ENCODE data around the gene CCS.
"Not testable (repeated sequence)": the region's sequence is repeated elsewhere in the genome, so short reads cannot be mapped to it uniquely, and the experiment has no call there.

The CCS gene, protein sequence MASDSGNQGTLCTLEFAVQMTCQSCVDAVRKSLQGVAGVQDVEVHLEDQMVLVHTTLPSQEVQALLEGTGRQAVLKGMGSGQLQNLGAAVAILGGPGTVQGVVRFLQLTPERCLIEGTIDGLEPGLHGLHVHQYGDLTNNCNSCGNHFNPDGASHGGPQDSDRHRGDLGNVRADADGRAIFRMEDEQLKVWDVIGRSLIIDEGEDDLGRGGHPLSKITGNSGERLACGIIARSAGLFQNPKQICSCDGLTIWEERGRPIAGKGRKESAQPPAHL

DNA sequence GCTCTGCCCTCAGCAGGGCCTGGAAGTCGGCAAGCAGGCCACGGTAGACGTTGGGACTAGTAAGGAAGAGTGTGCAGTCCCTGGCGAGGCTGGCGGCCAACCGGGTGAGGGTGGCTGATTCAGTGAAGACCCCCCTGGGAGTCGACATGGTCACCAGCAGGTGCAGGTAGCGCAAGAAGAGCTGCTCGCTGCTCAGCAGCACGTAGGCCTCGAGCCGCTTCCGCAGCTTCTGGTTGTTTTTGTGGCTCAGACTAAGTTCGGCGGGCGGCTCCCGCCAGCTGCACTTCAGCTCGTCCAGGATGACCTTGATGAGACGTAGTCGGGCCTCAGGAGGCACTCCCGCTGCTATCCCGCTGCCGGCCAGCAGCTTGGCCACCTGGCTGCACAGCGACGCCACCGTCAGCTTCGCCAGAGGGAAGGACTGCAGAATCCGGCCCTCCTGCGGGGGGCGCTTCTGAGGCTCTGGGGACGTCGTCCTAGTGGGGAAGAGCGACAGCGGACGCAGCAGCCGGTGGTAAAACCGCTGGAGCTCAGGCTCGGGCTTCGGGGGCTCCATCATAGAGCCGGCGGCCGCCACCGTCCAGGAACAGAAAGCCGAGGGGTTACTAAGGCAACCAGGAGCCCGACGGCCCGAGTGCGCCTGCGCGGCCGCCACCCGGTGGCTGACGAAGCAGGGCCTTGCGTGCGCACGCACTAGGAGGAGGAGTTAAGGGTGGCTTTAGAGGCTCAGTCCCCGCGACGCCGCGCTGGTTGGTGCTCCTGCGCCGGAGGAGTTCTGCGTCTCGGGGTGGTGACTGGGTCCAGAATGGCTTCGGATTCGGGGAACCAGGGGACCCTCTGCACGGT lies at the start of gene CCS, which contains the start of gene CCDC87:
Gene CCS (plus strand): TSS at position 729 of the 846 bp plus-strand sequence. CDS start 77 bp downstream, at position 806.
Gene CCDC87 (minus strand): TSS at position 607 of the 846 bp plus-strand sequence. CDS start 48 bp downstream, at position 559.
- DNase-seq, result peak; percentile 94

DNA sequence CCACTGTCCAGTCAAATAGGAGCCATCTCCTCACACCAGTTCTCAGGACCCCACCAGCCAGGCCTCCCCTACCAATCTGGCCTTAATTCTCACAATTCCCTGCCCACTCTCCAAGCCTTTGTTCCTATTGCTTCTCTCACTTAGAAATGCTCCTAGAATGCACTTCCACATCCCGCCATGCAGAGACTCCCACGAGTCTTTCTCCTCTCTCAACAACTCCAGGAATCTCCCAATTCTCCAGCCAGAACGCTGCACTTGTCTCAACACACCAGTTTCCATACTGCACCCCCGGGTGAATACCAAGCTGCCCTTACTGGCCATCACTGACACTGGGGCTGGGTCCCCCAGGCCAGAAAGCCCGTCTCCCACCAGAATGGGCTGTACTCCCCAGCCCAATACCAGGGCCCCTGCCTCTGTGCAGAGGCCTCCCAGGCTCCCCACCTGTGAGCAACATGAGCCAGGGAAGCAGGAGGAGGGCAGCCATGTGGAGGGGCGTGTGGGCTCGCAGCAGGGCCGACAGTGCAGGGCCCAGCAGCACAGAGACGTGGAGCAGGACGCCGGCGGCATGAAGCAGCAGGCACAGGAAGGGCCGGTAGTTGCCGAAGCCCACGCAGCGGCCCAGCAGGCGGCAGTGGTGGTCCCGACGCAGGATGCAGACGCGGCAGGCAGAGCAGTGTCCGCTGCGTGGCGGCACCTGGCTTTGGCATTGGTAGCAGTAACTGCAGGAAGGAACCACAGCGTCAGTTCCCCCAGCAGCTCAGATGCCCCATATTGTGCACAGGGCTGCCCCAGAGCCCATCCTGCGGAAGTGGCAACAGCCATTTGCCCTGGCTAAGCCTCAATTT lies 49.5 kb upstream of the CCS start:
- no peak for DNase-seq

DNA sequence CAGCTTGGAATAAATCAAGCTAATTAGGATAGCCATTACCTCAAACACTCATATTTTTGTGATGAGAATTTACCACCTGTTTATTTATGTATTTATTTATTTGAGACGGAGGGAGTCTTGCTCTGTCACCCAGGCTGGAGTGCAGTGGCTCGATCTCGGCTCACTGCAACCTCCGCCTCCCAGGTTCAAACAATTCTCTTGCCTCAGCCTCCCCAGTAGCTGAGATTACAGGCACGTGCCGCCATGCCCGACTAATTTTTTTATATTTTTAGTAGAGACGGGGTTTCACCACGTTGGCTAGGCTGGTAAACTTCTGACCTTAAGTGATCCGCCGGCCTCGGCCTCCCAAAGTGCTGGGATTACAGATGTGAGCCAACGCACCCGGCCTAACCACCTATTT lies 48.0 kb upstream of the CCS start:
- not testable (repeated sequence) for DNase-seq

DNA sequence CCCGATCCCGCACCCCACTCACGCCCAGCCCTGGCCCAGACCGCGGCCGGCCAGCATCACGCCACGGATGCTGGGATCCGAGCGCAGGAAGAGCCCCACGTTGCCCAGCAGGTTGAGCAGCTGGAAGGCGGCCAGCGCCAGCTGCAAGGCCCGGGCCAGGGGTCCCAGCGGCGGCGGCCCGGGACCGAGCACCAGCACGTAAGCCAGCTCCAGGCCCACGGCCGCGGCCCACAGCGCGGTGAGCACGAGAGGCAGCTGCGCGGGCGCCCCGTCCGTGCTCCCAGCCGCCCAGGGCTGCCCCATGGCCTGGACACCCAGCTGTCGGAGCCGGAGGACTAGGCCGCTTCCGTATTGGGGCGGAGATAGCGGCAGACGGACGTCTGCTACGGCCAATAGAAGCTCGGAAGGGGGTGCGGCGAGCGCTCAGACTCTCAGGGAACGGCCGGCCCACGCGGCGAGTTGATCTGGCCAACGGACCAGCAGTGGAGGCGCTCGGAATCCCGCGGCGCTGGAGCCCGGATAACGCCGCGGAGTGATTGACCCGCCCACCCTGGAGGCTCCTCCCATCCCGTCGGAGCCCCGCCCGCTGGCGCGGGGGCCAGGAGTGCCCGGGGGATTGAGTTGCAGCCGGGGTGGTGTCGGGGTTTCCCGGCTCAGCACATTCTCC lies 47.2 kb upstream of the CCS start, which contains the start of gene ZDHHC24:
Gene ZDHHC24 (minus strand): TSS at position 348 of the 667 bp plus-strand sequence. CDS start 45 bp downstream, at position 303.
- peak; percentile 88 for DNase-seq

DNA sequence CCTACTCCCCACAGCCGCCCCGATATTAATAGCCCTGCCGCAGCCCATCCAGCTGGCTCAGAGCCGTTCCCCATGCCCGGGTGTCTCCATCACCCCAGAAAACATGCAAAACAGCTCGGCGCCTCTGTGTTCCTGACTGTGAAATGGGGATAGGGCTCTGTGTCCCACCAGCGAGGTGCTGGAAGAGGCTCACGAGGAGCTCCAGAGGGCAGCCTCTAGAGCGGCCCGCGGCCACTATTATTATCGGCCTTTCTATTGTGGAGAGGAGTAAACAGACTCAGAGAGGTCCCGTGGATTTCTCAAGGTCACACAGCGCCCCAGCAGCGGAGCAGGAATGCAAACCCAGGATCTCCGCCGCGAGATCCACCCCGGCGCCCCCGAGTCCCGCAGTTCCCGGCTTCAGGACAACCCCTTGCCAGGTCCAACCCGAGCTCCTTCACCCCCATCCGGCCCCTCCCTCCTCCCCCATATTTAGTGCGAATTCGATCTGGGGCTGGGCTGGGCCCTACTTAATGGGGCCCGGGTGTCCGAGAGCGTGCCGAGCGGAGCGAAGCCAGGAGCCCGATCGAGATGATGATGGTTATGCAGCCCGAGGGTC lies 46.5 kb upstream of the CCS start, which contains the start of gene ACTN3:
Gene ACTN3 (plus strand): TSS at position 536 of the 598 bp plus-strand sequence. CDS start 35 bp downstream, at position 571.
- DNase-seq, result no peak

DNA sequence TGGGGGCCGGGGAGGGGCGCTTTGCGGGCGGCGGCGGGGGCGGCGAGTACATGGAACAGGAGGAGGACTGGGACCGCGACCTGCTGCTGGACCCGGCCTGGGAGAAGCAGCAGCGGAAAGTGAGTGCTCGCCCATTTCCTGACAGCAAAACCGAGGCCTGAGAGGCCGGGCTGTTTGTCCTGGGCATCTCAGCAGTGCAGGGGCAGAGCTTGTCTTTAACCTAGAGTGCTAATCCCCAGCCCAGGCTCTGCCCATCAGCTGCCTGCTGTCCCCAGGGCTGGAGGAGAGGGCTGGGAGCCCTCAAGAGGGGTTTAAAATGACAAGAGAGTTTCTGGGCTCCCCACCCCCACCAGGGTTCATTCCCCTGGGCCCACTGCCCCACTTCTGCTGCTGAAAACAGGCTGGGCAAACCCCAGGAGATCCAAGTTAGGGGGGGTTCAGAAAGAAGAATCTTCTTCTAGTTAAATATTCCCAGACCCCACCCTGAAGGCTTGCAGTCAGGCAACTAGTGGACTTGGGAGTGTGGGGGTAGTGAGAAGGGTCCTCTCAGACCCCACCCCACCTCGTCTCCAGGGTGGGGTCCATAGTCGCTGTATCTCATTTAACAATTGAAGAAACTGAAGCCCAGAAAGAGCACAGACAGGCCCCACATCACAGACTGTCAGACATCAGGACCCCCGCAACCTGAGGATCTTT lies 45.9 kb upstream of the CCS start:
- peak; percentile 11 for DNase-seq

DNA sequence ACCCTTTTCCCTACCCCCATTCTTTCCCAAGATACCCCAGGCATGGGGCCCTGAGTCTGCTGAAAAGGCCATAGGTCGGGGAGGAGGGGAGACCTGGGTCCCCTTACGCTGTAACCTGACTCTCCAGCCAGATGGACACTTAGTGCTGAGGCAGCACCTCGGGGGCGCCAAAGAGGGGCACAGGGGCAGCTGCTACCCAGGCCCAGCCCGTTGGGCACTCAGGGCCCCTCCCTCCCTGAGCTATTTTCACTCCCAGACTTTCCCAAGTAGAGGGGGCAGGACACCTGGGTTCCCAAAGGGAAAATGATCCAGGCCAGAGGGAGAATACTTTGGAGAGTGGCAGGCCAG lies 45.3 kb upstream of the CCS start:
- no peak for DNase-seq

DNA sequence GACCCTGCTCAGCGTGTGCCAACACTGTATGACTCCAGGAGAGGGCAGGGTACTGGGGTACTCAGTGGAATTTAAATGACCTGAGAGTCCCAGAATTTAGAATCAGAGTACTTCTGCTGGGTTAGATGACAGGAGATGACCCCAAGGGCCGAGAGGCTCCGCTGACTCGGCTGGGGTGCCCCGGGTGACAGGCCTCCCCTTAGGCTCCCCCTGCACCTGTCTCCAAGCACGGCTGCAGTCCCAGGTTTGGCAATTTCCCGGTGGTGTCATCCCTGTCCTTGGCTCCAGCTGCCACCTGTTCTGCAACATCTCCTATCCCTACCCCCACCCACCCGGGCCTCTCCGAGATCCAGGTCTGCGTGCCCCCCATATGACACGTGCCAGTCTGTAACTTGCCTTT lies 44.9 kb upstream of the CCS start:
- DNase-seq, result no peak

DNA sequence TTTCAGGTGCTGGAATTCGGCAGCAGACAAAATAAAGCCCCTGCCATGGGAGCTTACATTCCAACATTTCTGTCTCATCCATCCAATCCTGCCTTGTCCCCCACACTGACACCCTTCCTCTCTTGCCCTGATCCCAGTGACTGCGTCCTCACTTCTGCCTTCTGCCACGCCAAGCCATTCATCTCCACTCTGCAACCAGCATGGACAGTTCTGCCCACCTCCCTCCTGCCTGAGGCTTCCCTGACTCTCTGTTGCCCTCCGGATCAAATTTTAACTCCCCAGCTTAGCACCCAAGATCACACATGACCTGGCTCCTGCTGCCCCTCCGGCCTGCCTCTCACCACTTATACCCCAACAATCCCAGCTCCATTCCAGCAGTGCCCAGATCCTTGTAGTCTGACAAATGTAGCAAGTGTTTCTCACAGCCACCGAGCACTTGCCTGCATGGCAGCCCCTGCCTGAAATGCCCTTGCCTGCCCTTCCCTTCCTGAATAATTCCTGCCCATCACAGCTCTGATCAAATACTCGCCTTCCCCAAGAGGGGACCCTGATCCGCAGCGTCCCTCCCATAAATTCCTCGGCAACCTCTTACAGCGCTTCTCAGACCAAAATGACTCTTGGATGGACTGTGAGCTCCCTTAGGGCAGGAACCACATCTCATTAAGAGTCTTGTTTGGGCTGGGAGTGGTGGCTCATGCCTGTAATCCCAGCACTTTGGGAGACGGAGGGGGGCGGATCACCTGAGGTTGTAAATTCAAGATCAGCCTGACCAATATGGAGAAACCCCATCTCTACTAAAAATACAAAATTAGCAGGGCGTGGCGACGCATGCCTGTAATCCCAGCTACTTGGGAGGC lies 44.0 kb upstream of the CCS start:
- DNase-seq, result no peak

DNA sequence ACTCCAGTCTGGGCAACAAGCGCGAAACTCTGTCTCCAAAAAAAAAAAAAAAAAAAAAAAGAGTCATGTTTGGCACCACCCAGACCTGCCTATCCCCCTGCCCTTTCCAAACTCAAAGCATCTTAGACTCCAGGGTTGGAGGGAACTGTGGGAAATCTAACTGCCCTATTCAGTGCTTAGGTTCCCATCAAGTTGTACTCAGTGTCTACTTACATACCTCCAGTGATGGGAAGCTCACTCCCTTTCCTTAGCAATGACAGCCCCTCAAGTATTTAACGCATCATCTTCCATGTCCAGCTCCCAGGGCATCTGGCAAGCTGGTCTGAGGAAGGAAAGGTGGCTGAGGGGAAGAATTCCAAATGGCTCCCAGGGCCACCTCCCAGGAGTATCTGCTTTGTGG lies 43.3 kb upstream of the CCS start:
- DNase-seq, result no peak

DNA sequence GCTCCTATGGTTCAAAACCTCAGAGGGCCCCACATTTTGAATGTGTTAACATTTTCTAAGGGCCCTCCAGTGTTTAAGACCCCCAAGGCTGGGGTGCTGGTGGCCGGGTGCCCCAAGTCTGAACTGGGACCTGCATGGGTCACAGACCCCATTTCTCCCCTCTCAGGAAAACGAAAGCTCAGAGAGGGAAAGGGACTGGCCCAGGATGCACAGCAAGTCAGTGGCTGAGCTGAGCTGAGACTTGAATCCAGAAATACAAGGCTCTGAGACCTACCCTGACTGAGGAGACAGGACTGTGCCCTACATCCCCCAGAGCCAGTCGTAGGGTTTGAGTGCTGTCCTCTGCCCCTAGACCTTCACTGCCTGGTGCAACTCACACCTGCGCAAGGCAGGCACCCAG lies 42.1 kb upstream of the CCS start:
- no peak for DNase-seq

DNA sequence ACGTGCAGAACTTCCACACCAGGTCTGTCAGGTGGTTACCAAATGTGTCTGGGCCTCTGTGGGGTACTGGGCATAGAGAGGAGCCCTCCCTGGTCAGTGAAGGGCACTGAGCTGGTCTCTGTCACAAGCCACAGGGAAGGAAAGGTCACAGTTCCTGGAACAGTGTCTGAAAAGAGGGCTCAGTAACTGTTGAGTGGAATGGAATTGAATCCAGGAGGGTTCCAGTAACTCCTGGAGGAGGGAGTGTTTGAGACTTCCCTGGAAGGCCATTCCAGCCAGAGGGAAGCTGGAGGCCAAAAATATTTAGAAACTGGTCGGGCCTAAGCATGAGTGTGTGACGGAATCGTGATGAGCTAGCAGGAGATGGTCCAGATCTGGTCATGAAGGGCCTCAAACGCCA lies 38.4 kb upstream of the CCS start:
- no peak for DNase-seq

DNA sequence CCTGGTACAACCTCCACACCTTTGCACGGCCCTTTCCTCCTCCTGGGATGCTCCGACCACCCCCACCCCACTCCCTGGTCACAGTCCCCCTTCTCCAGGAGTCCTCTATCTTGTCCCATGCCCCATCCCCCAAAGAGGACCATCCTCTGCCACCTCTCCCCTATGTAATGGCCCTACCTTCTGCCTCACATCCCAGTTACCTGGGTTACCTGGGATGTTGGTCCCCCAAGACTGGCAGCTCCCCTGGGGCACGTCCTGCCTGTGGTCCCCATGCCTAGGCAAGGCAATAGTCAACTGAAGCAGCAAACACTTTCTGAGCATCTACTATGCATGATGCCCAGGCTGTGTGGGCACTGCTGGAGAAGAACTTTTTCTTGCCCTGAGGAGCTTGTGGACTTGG lies 37.6 kb upstream of the CCS start:
- DNase-seq, result no peak

DNA sequence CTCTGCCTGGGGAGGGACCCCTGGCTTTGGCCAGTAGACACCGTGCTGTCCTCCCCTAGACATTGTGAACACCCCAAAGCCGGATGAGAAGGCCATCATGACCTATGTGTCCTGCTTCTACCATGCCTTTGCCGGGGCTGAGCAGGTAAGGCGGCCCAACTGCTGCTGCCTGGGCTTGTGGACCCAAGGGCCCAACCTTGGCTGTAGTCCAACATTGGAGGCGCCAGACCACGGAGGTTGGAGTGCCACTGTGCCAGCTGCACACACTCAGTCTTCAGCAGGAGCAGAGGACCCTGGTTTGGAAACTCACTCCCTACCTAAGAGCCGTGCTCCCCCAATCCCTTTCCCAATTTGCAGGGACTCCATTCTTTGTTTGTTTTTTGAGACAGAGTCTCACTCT lies 36.9 kb upstream of the CCS start:
- DNase-seq, result no peak

DNA sequence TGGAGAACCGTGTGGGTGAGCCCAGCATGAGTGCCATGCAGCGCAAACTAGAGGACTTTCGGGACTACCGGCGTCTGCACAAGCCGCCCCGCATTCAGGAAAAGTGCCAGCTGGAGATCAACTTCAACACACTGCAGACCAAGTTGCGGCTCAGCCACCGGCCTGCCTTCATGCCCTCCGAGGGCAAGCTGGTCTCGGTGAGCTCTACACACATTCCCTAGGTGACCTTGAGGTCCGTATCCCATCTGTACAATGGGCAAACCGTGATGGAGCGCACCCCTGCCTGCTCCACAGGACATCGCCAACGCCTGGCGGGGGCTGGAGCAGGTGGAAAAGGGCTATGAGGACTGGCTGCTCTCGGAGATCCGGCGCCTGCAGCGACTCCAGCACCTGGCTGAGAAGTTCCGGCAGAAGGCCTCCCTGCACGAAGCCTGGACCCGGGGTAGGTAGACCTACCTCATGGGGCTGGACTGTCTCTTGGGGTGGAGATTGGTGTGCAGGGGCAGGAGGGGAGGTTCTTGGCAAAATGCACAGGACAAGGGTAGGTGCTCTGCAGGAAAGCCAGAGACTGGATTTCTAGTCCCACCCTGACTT lies 35.2 kb upstream of the CCS start:
- no peak for DNase-seq

DNA sequence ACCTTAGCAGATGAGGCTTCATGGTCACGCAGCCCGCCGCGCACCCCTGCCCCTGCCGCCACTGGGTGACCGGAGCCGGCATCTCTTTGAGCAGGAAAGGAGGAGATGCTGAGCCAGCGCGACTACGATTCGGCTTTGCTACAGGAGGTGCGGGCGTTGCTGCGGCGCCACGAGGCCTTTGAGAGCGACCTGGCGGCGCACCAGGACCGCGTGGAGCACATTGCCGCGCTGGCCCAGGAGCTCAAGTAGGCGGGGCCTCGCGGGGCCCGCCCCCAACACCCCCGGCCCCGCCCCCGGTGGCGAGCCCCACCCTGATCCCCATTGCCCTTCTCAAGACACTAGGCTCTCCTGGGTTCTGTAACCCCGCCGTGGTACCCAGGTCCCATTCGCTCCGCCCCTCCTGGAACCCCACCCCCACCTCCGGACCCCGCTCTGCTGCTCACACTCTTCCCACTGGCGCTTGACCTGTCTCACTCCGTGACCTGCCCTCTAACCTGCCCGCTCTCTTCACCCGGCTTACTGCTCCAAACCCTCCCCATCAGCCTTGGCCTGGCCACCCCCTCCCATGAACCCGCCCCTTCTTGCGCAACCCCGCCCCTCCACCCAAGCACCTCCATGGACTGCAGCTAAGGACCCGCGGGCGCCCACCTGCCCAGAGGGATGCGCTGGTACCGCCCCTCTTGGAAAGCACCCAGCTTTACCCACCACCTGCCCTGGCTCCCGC lies 33.7 kb upstream of the CCS start:
- peak; percentile 0 for DNase-seq

DNA sequence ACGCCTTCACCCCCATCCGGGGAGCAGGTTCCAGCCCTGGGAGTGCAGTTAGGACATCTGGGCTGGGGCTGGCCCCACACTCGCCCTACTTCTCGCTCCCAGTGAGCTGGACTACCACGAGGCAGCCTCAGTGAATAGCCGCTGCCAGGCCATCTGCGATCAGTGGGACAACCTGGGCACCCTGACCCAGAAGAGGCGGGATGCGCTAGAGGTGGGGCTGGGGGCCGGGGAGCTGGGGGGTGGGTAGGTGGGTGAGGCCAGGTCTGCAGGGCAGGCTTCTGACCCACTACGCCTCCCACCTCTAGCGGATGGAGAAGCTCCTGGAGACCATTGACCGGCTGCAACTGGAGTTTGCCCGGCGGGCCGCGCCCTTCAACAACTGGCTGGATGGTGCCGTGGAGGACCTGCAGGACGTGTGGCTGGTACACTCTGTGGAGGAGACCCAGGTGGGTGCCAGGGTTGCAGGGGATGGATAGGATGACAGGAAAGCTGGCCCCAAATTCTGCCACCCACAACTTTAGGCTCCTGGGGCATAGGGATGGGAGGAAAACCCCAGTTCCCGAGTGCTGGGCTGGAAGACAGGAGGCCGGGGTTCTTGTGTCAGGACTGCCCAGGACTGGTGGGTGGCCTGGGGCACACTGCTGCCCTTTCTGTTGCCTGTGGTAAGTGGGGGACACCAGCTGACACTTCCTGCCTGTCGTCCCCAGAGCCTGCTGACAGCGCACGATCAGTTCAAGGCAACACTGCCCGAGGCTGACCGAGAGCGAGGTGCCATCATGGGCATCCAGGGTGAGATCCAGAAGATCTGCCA lies 32.9 kb upstream of the CCS start:
- no peak for DNase-seq

Data from NCI-H1436 (cell line).